HG02973 (cell line): ENCODE data around the gene CHGA.

Experiments
- ATAC-seq: cut with Tn5 transposase; IDR thresholded peaks from one replicate; pipeline ENCODE4 v1.9.1; 2021; ENCODE audit warnings: moderate library complexity; ENCODE audit not compliant: unreplicated experiment

CHGA gene

DNA sequence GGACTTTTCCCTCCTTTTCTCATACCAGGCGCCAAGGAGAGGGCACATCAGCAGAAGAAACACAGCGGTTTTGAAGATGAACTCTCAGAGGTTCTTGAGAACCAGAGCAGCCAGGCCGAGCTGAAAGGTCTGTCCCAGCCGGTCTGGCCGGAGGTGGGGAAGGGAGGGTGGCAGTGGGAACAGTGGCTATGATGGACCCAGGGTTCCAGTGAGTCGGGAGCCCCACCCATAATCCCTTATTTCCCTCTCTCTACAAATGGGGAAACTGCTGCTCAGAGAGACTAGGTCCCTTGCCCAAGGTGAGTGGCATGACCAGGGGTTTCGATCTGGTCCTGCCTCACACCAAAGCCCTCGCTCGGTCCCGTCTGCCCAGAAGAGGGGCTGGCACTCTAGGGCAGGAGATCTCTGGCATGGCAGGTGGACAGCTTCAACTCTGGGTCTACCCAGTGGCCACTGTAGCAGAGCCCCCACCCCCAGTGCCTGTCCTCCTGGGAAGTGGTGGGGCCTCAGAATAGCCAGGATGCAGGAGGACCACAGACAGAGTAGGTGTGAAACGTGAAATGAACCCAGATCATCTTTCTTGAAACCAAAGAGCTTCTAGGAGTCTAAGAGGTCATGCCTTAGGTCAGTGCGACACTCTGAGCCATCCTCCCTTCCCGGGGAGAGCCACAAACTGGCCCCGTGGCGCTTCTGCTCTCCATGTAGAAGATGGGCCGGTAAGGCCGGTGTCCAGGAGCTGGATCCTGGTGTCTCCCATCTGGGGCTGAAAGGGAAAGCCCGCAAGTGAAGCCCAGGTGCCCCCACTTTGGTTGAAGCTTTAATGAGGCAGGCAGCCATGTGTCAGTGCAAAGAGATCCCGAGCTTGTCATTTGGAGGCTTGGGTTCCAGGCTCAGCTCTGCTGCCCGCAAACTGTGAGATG lies 7.0 kb downstream of the CHGA start:
- no peak for ATAC-seq

GRCh38 chr14:92930737-92931602 lies 8.0 kb downstream of the CHGA start:
- no peak for ATAC-seq

DNA sequence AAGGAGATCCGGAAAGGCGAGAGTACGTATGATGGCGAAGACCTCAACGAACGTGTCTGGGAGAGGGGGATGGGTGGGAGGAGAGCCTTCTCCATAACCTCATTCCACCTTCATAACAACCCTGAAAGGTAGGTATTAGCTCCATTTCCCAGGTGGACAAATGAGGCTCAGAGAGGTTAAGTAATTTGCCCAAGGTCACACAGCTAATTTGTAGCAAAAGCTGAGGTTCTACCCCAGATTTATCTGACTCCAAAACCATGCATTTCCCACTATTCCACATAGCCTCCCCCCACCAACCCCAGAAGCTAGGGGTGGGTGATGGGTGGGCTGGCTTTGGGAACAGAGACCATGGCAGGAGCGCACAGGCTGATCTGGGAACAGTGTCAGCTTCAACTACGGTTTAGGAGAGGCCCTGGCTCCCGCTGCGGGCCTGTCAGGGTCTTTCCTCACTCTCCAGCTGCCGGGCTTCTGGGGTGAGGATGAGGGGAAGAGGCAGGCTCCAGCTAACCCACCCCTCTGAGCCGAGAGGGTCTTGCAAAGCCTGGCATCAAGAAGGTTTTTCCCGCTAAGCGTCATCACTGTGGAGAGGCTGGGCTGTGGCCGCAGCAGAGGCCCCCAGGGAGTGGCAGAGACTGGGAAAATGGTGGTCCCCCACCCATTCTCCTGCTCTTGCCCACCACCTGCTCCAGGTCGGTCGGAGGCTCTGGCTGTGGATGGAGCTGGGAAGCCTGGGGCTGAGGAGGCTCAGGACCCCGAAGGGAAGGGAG lies 8.9 kb downstream of the CHGA start:
- ATAC-seq: no peak

DNA sequence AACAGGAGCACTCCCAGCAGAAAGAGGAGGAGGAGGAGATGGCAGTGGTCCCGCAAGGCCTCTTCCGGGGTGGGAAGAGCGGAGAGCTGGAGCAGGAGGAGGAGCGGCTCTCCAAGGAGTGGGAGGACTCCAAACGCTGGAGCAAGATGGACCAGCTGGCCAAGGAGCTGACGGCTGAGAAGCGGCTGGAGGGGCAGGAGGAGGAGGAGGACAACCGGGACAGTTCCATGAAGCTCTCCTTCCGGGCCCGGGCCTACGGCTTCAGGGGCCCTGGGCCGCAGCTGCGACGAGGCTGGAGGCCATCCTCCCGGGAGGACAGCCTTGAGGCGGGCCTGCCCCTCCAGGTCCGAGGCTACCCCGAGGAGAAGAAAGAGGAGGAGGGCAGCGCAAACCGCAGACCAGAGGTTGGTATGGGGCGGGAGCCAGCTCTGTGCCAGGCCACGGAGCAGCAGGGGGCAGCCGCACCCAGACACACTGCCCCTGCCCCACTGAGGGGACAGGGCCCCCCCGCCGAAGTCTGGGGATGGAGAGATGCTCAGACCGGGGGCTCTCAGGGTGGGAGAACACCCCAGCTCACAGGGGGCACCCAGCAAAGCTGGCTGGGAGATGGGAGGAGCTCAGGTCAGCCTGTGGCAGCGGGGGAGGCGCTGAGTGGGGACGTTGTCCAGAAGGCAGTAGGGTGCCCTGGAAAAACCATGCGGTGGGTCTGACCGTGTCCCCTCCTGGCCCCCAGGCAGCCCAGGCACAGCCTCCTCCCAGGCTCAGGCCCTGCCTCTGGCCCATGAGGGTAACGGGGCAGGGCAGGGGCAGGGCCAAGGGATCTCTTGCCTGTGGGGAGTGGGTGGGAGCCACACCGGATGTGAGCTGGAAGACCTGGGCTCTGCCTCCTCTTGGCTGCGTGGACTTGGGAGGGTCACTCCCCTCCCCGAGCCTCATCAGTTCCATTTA lies 9.8 kb downstream of the CHGA start:
- ATAC-seq: no peak

DNA sequence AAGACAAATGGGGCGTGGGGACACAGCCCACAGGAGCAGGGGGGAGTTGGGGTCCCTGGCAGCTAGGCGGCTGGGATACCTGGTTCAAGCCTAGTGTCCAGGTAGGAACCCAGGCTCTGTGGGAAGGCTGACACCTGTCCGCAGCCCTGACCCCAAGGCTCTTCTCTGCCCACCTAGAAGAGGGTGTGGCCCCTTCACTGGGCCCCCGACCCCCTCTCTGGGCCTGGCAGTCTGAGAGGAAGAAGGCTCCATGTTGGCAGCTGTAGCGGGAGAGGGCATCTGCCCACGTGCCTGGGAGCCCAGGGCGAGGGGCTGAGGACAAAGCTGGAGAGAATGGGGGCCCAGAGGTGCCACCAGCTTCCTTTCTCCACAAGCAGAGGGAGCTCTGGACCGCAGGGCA lies 10.5 kb downstream of the CHGA start:
- ATAC-seq: no peak

DNA sequence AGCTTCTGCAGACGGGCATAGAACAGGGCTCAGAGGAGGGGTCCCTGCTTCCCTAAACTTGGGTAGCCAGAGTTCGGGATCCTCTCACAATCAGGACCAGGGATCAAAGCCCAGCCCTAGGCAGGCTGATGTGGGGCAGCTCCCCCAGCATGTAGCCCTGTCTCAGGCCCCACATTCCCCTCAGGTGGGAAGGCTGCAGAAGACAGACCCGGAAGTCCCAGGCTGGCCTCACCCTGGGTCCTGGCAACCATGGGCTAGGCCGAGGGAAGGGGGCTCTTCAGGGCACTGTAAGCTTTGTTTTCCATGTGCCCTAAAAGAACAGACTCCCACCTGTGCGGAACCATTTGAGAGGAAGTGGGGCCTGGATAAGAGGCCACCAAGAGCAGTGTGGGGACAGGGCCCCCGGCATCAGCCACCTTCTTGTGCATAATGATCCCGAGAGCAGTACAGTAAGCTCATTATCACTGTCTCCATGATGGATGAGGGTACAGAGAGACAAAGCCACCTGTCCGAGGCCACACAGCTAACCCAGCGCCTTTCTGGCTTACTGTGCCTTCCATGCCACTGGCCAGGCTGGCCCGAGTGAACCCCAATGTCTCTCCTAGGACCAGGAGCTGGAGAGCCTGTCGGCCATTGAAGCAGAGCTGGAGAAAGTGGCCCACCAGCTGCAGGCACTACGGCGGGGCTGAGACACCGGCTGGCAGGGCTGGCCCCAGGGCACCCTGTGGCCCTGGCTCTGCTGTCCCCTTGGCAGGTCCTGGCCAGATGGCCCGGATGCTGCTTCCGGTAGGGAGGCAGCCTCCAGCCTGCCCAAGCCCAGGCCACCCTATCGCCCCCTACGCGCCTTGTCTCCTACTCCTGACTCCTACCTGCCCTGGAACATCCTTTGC lies 11.5 kb downstream of the CHGA start:
- no peak for ATAC-seq

DNA sequence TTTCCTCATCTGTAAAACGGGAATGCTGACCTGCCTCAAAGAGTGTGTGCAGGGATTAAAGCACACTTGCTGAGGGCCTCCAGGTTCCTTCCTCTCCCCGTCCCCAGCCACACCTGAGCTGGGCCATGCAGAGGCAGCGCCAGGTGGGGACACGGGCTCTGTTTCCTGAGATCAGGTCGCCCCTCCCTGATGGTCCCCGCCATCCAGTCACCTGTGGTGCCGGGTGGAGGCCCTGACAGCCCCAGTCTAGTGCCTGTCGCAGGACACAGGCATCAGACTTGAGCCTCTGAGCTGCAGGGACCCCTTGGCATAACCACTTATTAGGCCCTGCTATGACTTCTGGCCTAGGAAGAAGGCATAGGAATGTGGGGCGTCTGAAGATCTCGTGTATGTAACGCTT lies 12.5 kb downstream of the CHGA start:
- no peak for ATAC-seq

GRCh38 chr14:92936085-92936484 lies 13.1 kb downstream of the CHGA start:
- ATAC-seq: no peak

- no peak for ATAC-seq
These were observed 14.3 kb downstream of the CHGA start for GRCh38 chr14:92937051-92937937.

- ATAC-seq: no peak
These were observed 15.4 kb downstream of the CHGA start for GRCh38 chr14:92938235-92938875.

GRCh38 chr14:92938890-92939671 lies 16.1 kb downstream of the CHGA start:
- ATAC-seq: no peak

- ATAC-seq: no peak
These were observed 16.7 kb downstream of the CHGA start for GRCh38 chr14:92939699-92940098.

DNA sequence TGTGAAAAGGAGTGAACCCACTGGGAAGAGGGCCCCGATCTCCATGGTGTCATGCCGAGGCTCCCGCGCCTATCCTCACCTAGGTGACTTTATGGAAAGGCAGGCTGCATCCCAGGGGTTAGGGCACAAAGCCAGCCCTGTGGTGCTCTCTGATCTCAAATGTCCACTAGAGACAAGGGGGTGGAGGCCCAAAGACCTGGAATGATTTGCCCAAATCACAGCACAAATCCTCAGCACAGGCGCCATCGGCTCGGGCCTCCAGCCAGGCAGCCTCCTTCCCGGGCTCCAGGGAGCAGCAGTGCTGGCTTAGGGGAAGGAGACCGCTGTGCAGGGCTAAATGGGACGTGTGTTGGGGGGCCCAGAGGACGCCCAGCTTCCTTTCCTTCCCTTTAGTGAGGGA lies 17.6 kb downstream of the CHGA start:
- ATAC-seq: no peak

DNA sequence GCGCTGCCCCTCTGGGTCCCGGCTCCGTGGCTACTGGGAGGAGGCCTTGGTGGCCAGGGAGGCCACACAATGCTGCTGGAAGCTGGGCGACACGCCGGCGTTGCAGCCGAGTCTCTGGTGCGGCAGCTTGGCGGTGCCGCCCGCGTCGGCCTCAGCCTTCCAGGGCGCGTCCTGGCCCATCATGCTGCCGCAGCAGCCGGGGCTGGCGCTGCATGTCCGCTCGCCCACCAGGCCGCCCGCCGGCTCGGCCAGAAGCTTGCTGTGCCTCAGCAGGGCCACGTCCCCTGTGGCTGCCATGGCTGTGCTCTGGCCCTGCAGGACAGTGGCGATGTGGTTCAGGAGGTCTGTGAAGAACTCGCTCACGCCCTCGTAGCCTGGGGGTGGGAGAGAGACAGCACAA lies 18.6 kb downstream of the CHGA start:
- no peak for ATAC-seq

- ATAC-seq: no peak
These were observed 19.2 kb downstream of the CHGA start for GRCh38 chr14:92942136-92942535.

DNA sequence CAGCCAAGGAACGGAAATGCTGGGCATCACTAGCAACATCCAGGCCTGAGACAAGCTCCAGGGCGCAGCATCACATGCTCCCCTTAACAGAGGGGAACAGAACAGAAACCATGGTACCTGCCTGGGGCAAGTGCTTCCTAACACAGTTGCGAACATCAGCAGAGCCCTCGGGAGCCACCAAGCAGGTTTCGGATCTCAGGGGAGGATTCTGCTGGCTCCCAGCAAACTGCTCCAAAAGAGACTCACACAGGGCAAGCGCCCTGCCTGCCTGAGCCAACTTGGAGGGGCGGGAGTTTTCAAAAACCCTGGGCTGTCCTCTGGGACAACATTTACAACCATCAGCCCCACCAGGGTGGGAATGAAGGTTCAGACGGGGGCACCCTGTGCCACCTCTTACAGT lies 19.6 kb downstream of the CHGA start:
- ATAC-seq: no peak
